Inflammatory macrophage treated with lipopolysaccharide for 4 hours (primary cell): ENCODE data around the gene ARPC4.

Experiments
- DNase-seq: peaks from one replicate; pipeline ENCODE4 v3.0.0-alpha.2; 2020

ARPC4 gene

DNA sequence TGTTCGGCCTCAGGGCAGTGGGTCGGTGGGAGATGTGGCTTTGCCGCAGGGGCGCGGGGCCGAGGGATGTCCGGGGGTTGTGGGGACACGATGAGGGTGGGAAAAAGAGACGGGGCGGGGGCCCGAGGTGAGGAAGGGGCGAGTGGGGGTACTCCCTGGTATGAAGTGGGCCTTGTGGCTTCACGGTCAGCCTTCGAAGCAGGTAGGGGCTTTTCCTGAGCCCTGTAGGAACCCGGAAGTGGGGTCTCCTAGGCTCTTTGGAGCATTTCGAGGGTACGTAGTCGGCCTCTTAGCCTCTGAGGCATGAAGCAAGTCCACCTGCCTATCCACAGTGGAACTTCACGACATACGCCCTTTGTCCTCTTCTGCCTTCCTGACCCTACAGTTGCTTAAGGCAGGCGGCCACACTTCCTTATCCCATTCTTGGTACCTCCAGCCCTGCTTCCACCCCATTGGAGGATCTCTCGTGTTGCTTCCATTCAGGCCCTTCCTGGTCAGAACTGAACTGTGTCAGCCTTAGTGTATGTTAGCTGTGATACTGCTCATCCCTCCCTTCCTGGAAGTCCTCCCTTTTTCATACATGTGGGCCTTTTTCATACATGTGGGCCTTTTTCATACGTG lies 389 bp downstream of the ARPC4 start:
- peak; percentile 73 for DNase-seq

DNA sequence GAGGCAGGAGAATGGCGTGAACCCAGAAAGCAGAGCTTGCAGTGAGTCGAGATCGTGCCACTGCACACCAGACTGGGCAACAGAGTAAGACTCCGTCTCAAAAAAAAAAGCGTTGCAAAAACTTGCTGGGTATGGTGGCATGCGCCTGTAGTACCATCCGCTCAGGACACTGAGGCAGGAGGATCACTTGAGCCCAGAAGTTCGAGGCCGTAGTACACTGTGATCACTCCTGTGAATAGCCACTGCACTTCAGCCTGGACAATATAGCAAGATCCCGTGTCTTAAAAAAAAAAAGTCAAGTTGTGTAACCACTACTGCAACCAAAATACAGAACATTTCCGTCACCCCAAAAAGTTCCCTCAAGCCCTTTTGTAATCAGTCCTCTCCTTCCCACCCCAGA lies 1.5 kb downstream of the ARPC4 start:
- no peak for DNase-seq

DNA sequence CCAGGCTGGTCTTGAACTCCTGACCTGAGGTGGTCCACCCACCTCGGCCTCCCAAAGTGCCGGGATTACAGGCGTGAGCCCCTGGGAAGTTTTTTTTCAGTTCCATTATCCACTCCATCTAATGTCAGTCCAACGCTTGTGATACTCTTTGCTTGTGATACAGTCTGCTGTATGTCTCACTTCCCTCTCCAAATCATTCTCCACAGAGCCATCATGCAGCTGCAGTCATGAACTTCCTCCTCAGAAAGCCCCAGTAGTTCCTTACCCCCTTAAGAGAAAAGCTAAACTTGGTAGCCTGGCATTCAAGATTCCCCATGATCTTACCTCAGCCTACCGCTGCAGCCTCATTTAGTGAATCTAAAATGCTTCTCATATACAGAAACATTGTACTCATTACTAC lies 2.3 kb downstream of the ARPC4 start:
- DNase-seq = peak; percentile 76

GRCh38 chr3:9797196-9797945 lies 4.5 kb downstream of the ARPC4 start:
- no peak for DNase-seq

DNA sequence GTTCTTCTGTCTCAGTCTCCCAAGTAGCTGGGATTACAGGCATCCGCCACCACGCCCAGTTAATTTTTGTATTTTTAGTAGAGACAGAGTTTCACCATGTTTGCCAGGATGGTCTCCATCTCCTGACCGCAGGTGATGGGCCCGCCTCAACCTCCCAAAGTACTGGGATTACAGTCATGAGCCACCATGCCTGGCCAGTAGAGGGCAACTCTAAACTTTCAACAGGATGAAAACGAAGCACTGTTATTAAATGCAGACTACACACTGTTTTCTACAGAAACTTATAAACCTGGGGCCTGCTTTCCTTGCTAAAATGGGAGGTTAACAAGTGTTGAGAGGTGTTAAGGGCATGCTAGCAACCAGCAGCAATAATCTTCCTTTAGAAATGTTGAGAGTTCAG lies 7.6 kb downstream of the ARPC4 start:
- DNase-seq = no peak

DNA sequence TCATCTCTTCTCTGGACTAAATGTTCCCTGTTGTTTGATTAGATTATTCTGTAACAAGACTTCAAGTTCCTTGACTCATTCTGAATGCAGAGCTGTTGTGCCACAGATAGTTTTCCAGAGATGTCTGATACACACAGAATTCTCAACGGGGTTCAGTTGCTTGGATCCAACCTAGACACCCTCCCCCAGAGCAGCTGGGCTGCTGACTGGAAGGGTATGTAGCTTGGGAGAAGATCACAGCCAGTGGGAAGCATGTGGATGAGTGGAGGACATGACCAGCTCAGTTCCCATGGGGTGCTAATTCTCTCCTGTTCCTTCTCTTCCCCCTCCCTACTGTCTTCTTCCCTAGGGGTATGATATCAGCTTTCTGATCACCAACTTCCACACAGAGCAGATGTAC lies 10.6 kb downstream of the ARPC4 start:
- DNase-seq = no peak

DNA sequence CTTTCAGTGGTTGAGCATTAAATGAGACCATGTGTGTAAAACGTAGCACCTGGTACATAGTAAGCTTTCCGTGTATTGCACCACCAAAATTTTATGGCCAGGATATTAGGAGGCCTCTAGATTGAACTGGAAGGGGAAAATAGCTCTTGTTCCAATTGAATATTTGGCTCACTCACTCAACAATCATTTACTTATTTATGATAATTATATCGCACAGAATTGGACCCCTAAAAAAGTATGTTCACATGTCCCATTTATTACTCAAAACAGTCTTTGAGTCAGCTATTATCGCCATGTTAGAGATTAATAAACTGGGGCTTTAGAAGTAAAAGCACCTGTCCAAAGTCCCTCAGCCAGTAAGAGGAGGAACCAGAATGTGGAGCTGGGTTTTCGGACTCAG lies 12.1 kb downstream of the ARPC4 start:
- DNase-seq = no peak

DNA sequence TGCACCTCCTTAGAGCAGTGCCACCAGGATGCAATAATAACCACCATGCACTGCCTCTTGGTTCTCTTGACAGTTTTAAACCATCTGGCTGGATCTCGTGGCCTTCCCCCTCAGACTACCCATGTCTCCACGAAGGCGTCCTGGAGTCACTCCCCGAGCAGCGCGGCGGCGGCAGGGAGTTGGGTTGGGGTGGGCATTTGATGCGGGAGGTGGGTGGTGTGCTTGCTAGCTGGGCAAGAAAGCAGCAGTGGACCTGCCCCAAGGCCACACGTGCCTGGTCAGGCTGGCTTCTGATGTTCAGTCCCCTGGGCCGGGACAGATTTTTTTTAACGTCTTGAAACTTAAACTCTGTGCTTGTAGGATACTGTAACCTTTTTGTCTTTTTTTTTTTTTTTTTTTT lies 13.3 kb downstream of the ARPC4 start:
- no peak for DNase-seq

DNA sequence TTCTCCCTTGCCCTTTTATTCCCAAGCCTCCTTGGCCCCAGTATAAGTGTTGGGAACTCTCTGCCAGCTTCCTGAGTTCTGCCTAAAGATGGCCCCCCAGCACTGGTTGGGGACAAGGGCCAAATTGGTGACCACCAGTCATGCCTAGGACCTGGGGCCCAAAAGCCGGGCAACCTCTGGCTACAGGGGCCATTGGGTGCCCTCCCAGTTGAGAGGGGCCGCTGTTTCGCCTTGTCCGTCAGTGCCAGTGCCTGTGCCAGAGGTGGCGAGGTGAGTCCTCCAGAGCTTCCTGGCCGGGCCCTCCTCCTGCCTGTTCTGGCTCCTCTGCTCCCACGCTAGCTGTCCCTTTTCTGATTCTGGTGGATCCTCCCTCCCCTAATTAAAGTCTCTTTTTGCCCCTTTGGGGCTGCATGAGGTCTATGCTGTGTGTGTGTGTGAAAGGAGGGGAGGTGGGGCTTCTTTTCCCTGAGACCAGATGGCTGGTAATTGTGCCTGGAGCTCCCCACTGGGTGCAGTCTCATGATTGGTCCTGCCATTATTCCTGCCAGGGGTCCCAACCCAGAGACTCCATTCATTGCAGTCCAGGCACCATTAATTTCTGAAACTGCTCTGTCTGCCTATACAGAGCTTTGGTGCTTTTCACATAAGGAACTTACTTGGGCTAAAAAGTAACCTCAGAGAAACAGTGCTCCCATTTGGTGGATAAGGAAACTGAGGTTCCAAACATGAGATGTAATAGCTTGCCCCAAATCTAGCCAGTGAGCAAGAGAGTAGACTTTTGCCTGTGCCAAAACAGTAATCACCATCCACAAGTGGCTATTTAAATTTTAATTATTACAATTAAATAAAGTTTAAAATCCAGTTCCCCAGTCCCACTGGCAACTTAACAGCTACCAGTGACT lies 14.1 kb downstream of the ARPC4 start:
- DNase-seq = no peak

DNA sequence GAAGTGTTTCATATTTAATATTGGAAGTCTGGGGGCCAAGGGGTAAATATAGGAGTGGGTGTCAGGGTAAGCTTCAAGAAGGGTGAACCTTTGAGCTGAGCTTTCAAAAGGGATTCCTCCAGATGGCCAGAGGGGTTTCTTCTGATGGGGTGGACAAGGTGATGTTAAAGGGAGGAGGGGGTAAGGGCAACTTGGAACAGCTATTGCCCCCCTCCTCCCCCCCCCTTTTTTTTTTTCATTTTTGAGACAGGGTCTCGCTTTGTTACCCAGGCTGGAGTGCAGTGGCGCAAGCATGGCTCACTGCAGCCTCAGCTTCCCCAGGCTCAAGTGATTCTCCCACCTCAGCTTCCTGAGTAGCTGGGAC lies 15.1 kb downstream of the ARPC4 start:
- DNase-seq = no peak

GRCh38 chr3:9808345-9809037 lies 15.6 kb downstream of the ARPC4 start:
- peak; percentile 27 for DNase-seq

DNA sequence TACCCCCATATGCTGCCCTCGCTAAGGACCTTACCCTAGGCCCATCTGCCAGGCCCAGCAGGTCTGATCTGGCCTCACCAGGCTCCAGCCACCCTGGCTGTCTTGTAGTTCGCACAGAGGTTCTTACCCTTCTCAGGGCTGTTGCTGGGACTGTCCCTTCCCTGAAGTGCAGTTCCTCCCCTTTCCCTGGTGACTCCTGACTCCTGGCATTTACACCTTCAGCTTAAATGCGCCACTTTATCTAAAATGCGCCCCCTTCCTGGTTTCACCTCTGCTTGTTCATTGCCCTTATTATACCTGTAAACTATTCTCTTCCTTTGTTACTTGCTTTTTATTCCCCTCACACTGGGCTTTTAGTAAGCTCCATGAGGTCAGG lies 16.3 kb downstream of the ARPC4 start:
- no peak for DNase-seq

- peak; percentile 53 for DNase-seq
Measured at GRCh38 chr3:9809615-9810432, 16.9 kb downstream of the ARPC4 start, which contains the start of gene TTLL3. Gene TTLL3 (plus strand): TSS chr3:9810262. CDS start chr3:9810662, 400 bp downstream.

DNA sequence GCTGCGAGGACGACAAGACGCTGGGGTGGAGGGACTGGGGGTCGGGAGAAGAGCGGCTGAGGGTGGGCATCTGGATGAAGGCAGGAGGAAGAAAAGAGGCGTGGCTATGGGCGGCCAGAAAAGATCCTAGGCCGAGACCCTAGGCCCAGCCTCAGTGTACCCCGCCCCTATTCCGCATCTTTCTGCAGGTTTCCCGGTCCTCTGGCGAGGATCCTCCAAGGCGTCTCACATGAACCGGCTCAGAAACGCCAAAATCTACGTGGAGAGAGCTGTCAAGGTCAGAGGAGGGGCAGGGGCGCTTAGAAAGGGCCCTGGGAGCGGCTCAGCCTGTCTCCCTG lies 17.5 kb downstream of the ARPC4 start:
- no peak for DNase-seq

DNA sequence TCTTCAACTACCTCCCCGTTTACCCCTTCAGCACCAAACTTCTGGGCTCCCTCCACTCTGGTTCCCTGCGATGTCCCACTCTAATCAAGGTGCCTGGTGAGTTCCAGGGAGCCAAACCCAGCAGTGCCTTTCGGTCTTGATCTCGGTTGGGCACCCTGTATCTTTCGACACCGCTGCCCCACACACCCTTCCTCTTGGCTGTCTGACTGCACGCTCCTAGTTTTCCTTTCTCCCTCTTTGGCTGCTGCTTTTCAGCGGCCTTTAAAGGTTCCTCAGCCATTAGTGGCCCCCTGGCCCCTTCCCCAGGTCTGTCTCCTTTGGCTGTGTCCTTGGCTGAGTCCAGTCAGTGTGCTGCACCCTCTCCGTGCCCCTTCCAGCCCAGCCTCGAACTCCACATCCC lies 18.0 kb downstream of the ARPC4 start:
- DNase-seq = no peak

DNA sequence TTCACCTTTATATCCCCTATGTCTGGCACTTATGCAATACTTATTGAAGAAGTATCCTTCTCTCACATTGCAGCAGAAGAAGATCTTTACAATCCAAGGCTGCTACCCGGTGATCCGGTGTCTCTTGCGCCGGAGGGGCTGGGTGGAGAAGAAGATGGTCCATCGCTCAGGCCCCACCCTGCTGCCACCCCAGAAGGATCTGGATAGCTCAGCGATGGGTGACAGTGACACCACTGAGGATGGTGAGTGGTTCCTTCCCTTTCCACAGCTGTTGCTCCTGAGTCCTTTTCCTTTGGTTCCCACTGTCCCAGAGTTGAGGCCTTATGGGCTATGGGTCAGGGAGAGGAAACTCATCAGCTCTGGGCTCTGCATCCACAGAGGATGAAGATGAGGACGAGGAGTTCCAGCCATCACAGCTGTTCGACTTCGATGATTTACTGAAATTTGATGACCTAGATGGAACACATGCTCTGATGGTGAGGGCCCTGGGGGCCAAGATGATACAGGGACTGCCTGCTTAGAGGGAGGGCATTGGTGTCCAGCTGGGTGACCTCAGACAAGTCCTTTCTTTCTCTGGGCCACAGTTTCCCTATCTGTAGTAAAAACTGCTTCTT lies 20.1 kb downstream of the ARPC4 start:
- no peak for DNase-seq

DNA sequence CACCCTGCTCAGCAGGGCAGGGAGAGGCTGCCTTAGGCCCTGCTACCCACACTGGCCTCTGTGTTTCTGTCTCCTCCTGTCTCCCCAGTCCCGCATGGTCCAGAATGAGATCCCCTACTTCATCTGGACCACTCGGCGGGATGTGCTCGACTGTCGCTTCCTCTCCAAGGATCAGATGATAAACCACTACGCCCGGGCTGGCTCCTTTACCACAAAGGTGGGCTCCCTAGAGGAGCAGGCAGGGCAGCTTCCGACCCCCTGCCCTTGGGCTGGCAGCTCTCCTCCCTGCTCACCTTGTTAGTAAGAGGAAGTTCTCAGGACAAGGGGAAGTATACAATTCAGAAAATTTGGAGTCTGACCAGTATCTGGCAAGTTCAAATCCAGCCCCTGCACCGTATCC lies 23.1 kb downstream of the ARPC4 start:
- DNase-seq = no peak

- peak; percentile 7 for DNase-seq
Measured at GRCh38 chr3:9817436-9817835, 24.6 kb downstream of the ARPC4 start.

- no peak for DNase-seq
Measured at GRCh38 chr3:9818666-9819335, 25.9 kb downstream of the ARPC4 start.

DNA sequence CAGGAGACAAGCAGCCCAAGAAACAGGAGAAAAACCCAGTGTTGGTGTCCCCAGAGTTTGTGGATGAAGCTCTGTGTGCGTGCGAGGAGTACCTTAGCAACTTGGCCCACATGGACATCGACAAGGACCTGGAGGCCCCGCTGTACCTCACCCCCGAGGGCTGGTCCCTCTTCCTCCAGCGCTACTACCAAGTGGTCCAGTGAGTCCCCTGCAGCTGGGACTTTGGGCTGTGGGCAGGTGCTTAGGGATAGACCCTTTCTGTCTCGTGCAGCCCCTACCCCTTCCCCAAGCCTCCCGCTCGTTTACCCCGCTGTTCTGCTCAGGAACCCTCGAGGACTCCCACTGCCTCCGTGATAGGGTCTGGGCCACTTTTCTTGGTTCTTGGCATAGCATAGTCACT lies 27.7 kb downstream of the ARPC4 start:
- no peak for DNase-seq

DNA sequence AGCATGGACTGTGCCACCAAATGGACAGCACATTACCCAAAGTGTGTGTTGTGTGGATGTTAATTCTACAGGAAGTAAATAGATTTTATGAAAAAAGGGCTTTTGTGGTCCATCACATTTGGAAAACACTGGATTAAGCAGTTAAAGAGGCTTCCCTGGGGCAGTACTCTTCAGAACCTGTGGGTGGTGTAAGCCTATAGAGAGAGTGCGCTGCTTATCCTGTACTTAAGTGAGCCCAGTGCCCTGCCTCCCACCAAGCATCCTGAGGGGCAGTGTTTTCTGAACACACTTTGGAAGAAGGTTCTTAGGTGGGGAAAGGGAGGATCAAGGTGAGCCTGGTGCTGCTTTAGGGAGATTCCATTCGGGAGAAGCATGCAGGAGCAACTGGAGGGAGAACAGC lies 28.1 kb downstream of the ARPC4 start:
- no peak for DNase-seq
